IMR-90 (cell line): ENCODE results near the gene PRKAG2.

Source experiments
- BHLHE40 ChIP-seq: fragments of 150-350 bp; IDR thresholded peaks from 2 replicates; pipeline ENCODE4 v1.6.1; 2016; ENCODE audit warnings: mild to moderate bottlenecking, low read depth, low read length
- CTCF ChIP-seq: conservative IDR thresholded peaks from 2 replicates; pipeline ENCODE4 v1.5.1; 2012; ENCODE audit warnings: mild to moderate bottlenecking, low read depth, low read length, improper control_type of control experiment
- MAFK ChIP-seq: IDR thresholded peaks from 2 replicates; pipeline ENCODE4 v1.6.1; 2012; ENCODE audit warnings: low read depth, low read length, improper control_type of control experiment
- MXI1 ChIP-seq: IDR thresholded peaks from 2 replicates; pipeline ENCODE4 v1.6.1; 2012; ENCODE audit warnings: low read depth, mild to moderate bottlenecking, low read length, moderate library complexity, borderline replicate concordance
- POLR2A ChIP-seq: IDR thresholded peaks from 2 replicates; pipeline ENCODE4 v1.6.1; 2012; ENCODE audit warnings: mild to moderate bottlenecking, low read depth, low read length
- RAD21 ChIP-seq: IDR thresholded peaks from 2 replicates; pipeline ENCODE4 v1.6.1; 2012; ENCODE audit warnings: low read length, improper control_type of control experiment
- RFX5 ChIP-seq: IDR thresholded peaks from 2 replicates; pipeline ENCODE4 v1.8.0; 2012; ENCODE audit warnings: low read depth, mild to moderate bottlenecking, low read length, moderate library complexity

DNA sequence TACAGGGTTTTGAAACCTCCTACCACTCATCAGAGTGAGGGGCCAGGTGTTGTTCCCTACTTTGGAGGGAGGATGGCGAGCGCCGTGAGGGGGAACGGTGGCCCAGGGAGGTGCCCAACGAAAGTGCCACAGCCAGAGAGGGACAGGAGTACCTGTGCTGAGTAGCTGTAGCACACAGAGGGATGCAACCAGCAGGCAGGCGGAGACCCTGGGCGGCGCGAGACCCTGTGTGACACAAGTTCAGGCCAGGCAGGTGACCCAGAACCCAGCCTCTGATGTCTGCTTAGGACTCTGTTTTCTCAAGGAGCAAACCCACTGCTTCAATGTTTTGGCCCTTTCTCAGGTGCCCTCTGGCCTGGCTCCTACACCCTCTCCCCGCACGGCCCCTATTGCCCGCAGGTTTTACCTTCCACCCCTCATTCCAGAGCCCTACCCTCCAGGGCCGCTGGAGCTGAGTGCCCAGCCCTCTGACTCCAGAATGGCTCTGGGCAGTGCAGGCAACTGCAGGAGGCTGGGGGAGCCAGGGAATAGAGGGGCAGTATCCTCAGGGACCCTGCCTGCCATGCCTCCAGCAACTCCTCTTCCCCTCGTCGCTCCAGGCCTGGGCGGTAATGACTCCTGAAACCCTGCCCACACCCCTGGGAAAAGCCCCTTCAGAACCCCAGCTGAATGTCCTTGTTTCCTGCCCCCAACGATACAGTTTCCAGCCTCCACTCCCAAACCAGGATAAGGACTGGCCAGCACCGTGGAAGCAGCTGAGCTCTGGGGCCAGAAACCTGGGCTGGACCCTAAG lies 193.1 kb downstream of the PRKAG2 start:
- TF ChIP-seq CTCF (no peak), RFX5 (no peak), BHLHE40 (no peak), MAFK (no peak), POLR2A (no peak), RAD21 (no peak), MXI1 (no peak)
